Endothelial cell of umbilical vein (primary cell): ENCODE measurements around the gene AASDH.

Source experiments
- CTCF ChIP-seq, 2 donors: IDR thresholded peaks; 1 replicate in 1 of 2; 2 replicates in 1 of 2; pipeline ENCODE4 v1.5.1; 2011; ENCODE audit warnings: low read length in 2 of 2, mild to moderate bottlenecking in 2 of 2, moderate library complexity in 2 of 2, control low read depth in 1 of 2, inconsistent platforms in 1 of 2, low read depth in 1 of 2; ENCODE audit not compliant: insufficient read depth in 1 of 2; ENCODE audit errors: extremely low read depth in 1 of 2
- EZH2 ChIP-seq: IDR thresholded peaks from 2 replicates; pipeline ENCODE4 v1.6.1; 2012; ENCODE audit warnings: borderline replicate concordance, low read depth, mild to moderate bottlenecking, moderate library complexity, low read length, inconsistent platforms; ENCODE audit not compliant: severe bottlenecking
- MAX ChIP-seq: IDR thresholded peaks from 2 replicates; pipeline ENCODE4 v1.6.1; 2011; ENCODE audit not compliant: insufficient read depth, insufficient read length
- MYC ChIP-seq: IDR thresholded peaks from one replicate; pipeline ENCODE4 v1.6.1; 2011; ENCODE audit warnings: mild to moderate bottlenecking, low read depth, low read length
- POLR2A ChIP-seq: IDR thresholded peaks from 2 replicates; pipeline ENCODE4 v1.6.1; 2012; ENCODE audit warnings: low read depth, mild to moderate bottlenecking, control low read depth, low read length

- TF ChIP-seq CTCF (IDR thresholded peaks at IDR 0.05; ENCODE audit: extremely low read depth in 1 of 2, insufficient read depth in 1 of 2, low read depth in 1 of 2, low read length in 2 of 2) (no peak), POLR2A (no peak), EZH2 (no peak), MAX (no peak), MYC (no peak)
Measured at GRCh38 chr4:56405016-56405415, 17.7 kb upstream of the AASDH start.
